LNCaP clone FGC (cell line): ENCODE results near the gene PACSIN2.

Source experiments
- DNase-seq: peaks from one replicate; pipeline ENCODE4 v3.0.0-alpha.2; 2011; ENCODE audit warnings: low read depth
- H3K4me3 ChIP-seq: 2 replicates; pipeline ENCODE4 v1.5.1; 2011; ENCODE audit warnings: mild to moderate bottlenecking, low read depth, low read length, control low read depth
- CTCF ChIP-seq: IDR thresholded peaks from 2 replicates; pipeline ENCODE4 v1.5.1; 2012; ENCODE audit warnings: mild to moderate bottlenecking; ENCODE audit not compliant: control insufficient read depth, insufficient read depth; ENCODE audit errors: extremely low read depth

PACSIN2 gene

GRCh38 chr22:42915980-42916765 lies 98.8 kb downstream of the PACSIN2 start:
- no peak overlapping the region for H3K4me3 ChIP-seq
- no peak for DNase-seq
- TF ChIP-seq CTCF = no peak

- DNase-seq = no peak
- TF ChIP-seq CTCF = no peak
- H3K4me3 ChIP-seq = no peak overlapping the region
Observed at GRCh38 chr22:42914511-42915076, 100.4 kb downstream of the PACSIN2 start.

- no peak overlapping the region for H3K4me3 ChIP-seq
- no peak for DNase-seq
- TF ChIP-seq CTCF = no peak
Observed at GRCh38 chr22:42913874-42914510, 101.0 kb downstream of the PACSIN2 start.

- no peak for TF ChIP-seq CTCF
- no peak for DNase-seq
Observed at GRCh38 chr22:42912059-42912458, 102.9 kb downstream of the PACSIN2 start.

GRCh38 chr22:42910221-42910942 lies 104.6 kb downstream of the PACSIN2 start:
- no peak overlapping the region for H3K4me3 ChIP-seq
- DNase-seq = no peak
- no peak for TF ChIP-seq CTCF

More at GRCh38 chr22:42912059-42912458, 102.9 kb downstream of the PACSIN2 start:
- no peak overlapping the region for H3K4me3 ChIP-seq

GRCh38 chr22:42909363-42910058 lies 105.4 kb downstream of the PACSIN2 start:
- H3K4me3 ChIP-seq = no peak overlapping the region
- no peak for DNase-seq

More at GRCh38 chr22:42909363-42910058, 105.4 kb downstream of the PACSIN2 start:
- no peak for TF ChIP-seq CTCF
